Measurements from ENCODE around the gene DMAC2. TPM values are rescaled to one million over a fixed set of nuclear protein-coding genes. Genes with fewer than 3 reads are reported as not detected.

The DMAC2 gene
- total and polyA plus RNA-seq, 2 of the 13 experiments (the other 11 are each of a cell fraction or from before 2014, with no cell fraction given) = 39.0 to 66.0 TPM

DNA sequence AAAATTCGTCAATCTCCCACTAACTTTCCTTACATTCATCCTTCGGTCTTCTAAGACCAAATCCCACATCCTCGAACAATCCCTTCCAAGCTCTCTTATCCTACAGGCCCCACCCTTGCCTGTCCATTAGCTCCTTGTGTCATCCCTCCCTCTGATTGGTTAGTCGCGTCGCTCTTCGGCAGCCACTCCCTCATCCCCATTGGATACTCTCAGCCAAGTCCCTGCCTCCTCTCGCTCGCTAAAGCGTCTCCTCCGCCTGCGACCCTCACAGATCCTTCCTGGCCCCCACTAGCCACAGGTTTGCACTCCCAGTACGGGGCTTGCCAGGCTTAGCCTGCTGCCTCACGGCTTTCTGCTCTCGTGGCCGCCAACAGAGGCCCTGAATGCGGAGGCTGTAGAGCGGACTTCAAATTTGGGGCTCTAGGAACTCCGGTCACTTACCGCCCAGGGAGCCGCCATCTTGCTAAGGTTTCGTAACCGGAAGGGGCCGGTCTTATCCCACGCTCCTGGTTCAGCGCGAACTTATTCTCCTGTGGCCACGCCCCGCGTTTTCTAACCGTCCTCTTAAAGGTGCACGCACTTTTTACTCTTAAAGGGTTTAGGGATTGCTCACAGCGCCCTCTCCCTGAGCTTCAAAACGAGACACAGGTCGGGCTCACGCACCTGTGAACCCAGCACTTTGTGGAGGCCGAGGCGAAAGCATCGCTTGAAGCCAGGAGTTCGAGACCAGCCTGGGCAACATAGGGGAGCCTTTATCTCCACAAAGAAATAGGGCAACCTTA lies at the start of gene DMAC2 (continued):
- TF ChIP-seq, protein P1, sequence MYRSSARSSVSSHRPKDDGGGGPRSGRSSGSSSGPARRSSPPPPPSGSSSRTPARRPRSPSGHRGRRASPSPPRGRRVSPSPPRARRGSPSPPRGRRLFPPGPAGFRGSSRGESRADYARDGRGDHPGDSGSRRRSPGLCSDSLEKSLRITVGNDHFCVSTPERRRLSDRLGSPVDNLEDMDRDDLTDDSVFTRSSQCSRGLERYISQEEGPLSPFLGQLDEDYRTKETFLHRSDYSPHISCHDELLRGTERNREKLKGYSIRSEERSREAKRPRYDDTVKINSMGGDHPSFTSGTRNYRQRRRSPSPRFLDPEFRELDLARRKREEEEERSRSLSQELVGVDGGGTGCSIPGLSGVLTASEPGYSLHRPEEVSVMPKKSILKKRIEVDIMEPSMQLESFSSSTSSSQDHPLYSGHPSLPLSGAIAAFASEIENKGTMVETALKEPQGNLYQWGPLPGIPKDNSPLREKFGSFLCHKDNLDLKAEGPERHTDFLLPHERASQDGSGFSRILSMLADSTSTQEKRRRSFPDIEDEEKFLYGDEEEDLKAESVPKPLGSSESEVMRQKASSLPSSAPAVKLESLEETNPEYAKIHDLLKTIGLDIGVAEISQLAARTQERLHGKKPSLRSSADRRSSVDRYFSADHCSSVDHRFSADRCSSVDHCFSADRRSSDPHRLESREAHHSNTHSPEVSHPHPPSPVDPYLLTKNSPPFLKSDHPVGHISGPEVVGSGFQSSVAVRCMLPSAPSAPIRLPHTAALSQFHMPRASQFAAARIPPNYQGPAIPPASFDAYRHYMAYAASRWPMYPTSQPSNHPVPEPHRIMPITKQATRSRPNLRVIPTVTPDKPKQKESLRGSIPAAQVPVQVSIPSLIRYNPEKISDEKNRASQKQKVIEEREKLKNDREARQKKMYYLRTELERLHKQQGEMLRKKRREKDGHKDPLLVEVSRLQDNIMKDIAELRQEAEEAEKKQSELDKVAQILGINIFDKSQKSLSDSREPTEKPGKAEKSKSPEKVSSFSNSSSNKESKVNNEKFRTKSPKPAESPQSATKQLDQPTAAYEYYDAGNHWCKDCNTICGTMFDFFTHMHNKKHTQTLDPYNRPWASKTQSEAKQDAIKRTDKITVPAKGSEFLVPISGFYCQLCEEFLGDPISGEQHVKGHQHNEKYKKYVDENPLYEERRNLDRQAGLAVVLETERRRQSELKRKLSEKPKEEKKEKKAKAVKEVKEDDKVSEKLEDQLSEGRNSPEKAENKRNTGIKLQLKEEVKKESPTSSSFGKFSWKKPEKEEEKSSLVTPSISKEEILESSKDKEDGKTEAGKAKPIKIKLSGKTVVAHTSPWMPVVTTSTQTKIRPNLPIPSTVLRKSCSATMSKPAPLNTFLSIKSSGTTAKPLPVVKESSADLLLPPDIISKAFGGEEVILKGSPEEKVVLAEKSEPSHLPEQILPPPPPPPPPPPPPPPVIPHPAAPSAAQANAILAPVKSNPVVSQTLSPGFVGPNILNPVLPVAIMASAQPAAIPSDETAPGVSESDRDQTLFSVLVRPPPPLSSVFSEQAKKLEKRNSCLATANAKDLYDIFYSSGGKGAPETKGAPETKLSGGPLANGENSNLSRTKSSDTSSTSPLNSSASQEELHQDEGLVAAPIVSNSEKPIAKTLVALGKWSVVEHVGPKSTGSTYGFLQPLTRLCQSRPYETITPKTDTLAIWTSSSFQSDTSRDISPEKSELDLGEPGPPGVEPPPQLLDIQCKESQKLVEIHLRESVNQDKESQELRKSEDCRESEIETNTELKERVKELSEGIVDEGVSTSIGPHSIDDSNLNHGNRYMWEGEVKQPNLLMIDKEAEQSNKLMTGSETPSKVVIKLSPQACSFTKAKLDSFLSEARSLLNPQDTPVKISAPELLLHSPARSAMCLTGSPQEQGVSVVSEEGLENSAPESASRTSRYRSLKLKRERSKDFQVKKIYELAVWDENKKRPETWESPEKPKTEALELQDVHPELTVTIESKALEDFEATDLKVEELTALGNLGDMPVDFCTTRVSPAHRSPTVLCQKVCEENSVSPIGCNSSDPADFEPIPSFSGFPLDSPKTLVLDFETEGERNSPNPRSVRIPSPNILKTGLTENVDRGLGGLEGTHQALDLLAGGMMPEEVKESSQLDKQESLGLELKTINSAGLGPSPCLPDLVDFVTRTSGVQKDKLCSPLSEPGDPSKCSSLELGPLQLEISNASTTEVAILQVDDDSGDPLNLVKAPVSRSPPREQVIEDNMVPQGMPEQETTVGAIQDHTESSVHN (CRISPR knock-in tag; IDR thresholded peaks at IDR 0.05) = peak; percentile 85
- TF ChIP-seq MEF2D (CRISPR knock-in tag; IDR thresholded peaks at IDR 0.05) (peak; percentile 71; the same call in 1 of the 2 replicates), HNRNPLL (IDR thresholded peaks at IDR 0.05; ENCODE audit: low read depth, low read length, poor library complexity, severe bottlenecking) (peak; percentile 43), PCBP2 (optimal IDR thresholded peaks at IDR 0.05; ENCODE audit: low read depth, low read length, poor library complexity, severe bottlenecking) (no peak), CCDC6 (CRISPR knock-in tag; IDR thresholded peaks at IDR 0.05) (no peak), ZNF441 (CRISPR knock-in tag; IDR thresholded peaks at IDR 0.05; ENCODE audit: borderline replicate concordance) (no peak), AGO2 (optimal IDR thresholded peaks at IDR 0.05; ENCODE audit: low read depth, low read length) (peak; percentile 49), KDM5A (IDR thresholded peaks at IDR 0.05; ENCODE audit: borderline replicate concordance, low read length) (peak; percentile 98), ZNF30 (CRISPR knock-in tag; IDR thresholded peaks at IDR 0.05) (no peak)
- TF ChIP-seq, protein P2, sequence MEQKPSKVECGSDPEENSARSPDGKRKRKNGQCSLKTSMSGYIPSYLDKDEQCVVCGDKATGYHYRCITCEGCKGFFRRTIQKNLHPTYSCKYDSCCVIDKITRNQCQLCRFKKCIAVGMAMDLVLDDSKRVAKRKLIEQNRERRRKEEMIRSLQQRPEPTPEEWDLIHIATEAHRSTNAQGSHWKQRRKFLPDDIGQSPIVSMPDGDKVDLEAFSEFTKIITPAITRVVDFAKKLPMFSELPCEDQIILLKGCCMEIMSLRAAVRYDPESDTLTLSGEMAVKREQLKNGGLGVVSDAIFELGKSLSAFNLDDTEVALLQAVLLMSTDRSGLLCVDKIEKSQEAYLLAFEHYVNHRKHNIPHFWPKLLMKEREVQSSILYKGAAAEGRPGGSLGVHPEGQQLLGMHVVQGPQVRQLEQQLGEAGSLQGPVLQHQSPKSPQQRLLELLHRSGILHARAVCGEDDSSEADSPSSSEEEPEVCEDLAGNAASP (CRISPR knock-in tag; IDR thresholded peaks at IDR 0.05; ENCODE audit: borderline replicate concordance) = peak; percentile 50; the same call in 1 of the 2 replicates
- TF ChIP-seq, protein P3, sequence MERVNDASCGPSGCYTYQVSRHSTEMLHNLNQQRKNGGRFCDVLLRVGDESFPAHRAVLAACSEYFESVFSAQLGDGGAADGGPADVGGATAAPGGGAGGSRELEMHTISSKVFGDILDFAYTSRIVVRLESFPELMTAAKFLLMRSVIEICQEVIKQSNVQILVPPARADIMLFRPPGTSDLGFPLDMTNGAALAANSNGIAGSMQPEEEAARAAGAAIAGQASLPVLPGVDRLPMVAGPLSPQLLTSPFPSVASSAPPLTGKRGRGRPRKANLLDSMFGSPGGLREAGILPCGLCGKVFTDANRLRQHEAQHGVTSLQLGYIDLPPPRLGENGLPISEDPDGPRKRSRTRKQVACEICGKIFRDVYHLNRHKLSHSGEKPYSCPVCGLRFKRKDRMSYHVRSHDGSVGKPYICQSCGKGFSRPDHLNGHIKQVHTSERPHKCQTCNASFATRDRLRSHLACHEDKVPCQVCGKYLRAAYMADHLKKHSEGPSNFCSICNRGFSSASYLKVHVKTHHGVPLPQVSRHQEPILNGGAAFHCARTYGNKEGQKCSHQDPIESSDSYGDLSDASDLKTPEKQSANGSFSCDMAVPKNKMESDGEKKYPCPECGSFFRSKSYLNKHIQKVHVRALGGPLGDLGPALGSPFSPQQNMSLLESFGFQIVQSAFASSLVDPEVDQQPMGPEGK (CRISPR knock-in tag; IDR thresholded peaks at IDR 0.05) = 0 out of 2 replicates have a peak, but pooled peaks have one; percentile 55
- TF ChIP-seq, protein P4, sequence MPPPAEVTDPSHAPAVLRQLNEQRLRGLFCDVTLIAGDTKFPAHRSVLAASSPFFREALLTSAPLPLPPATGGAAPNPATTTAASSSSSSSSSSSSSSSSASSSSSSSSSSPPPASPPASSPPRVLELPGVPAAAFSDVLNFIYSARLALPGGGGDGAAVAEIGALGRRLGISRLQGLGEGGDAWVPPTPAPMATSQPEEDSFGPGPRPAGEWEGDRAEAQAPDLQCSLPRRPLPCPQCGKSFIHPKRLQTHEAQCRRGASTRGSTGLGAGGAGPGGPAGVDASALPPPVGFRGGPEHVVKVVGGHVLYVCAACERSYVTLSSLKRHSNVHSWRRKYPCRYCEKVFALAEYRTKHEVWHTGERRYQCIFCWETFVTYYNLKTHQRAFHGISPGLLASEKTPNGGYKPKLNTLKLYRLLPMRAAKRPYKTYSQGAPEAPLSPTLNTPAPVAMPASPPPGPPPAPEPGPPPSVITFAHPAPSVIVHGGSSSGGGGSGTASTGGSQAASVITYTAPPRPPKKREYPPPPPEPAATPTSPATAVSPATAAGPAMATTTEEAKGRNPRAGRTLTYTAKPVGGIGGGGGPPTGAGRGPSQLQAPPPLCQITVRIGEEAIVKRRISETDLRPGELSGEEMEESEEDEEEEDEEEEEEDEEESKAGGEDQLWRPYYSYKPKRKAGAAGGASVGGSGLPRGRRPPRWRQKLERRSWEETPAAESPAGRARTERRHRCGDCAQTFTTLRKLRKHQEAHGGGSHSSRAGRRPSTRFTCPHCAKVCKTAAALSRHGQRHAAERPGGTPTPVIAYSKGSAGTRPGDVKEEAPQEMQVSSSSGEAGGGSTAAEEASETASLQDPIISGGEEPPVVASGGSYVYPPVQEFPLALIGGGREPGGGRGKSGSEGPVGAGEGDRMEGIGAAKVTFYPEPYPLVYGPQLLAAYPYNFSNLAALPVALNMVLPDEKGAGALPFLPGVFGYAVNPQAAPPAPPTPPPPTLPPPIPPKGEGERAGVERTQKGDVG (CRISPR knock-in tag; IDR thresholded peaks at IDR 0.05; ENCODE audit: borderline replicate concordance) = 0 out of 2 replicates have a peak, but pooled peaks have one; percentile 23

All from HepG2 (cell line).